GM23338 (cell line): ENCODE measurements around the gene THADA. TPM values are rescaled to one million over a fixed set of nuclear protein-coding genes. Genes with fewer than 3 reads are reported as not detected.

Experiments used
- ATAC-seq: fragments of 200-7000 bp; cut with Tn5 transposase; 3 replicates; pipeline ENCODE4 v1.9.1; 2020
- DNase-seq: peaks from one replicate; pipeline ENCODE4 v3.0.0-alpha.2; 2015; ENCODE audit warnings: low spot score
- H2AFZ ChIP-seq: fragments of 200-600 bp; sonication (generic); 2 replicates; pipeline ENCODE4 v1.8.0; 2016; ENCODE audit warnings: antibody characterized with exemption, mild to moderate bottlenecking, moderate library complexity
- H3F3A ChIP-seq: fragments of 200-600 bp; sonication (generic); replicated peaks from 2 replicates; pipeline ENCODE4 v1.8.0; 2017; ENCODE audit warnings: antibody characterized with exemption, mixed run types, low read depth
- H3K27ac ChIP-seq: fragments of 200-600 bp; sonication (generic); 2 replicates; pipeline ENCODE4 v1.6.1; 2016; ENCODE audit warnings: low read depth
- H3K27me3 ChIP-seq: fragments of 200-600 bp; sonication (generic); 2 replicates; pipeline ENCODE4 v1.8.0; 2016; ENCODE audit warnings: mild to moderate bottlenecking, mixed run types, moderate library complexity; ENCODE audit not compliant: insufficient read depth
- H3K36me3 ChIP-seq: fragments of 200-600 bp; sonication (generic); 2 replicates; pipeline ENCODE4 v1.8.0; 2016; ENCODE audit warnings: mild to moderate bottlenecking; ENCODE audit not compliant: insufficient read depth
- H3K4me1 ChIP-seq: fragments of 200-600 bp; sonication (generic); 2 replicates; pipeline ENCODE4 v1.8.0; 2016; ENCODE audit warnings: mild to moderate bottlenecking, moderate library complexity; ENCODE audit not compliant: insufficient read depth
- H3K4me2 ChIP-seq: fragments of 200-600 bp; sonication (generic); 2 replicates; pipeline ENCODE4 v1.7.1; 2017; ENCODE audit warnings: mixed run types
- H3K4me3 ChIP-seq: fragments of 200-600 bp; sonication (generic); 2 replicates; pipeline ENCODE4 v1.6.1; 2016; ENCODE audit warnings: mixed run types
- H3K79me2 ChIP-seq: fragments of 200-600 bp; sonication (generic); replicated peaks from 2 replicates; pipeline ENCODE4 v1.8.0; 2017; ENCODE audit warnings: mild to moderate bottlenecking; ENCODE audit not compliant: insufficient read depth
- H3K9me2 ChIP-seq: fragments of 200-600 bp; sonication (generic); 2 replicates; pipeline ENCODE4 v1.8.0; 2017; ENCODE audit not compliant: insufficient read depth
- H4K20me1 ChIP-seq: fragments of 200-600 bp; sonication (generic); replicated peaks from 2 replicates; pipeline ENCODE4 v1.8.0; 2017; ENCODE audit warnings: mild to moderate bottlenecking; ENCODE audit not compliant: insufficient read depth
- H3K27ac Mint-ChIP-seq: 2 replicates; pipeline ENCODE4 v1.8.0; 2020; ENCODE audit warnings: inconsistent platforms, mild to moderate bottlenecking, moderate library complexity, mixed read lengths
- H3K27me3 Mint-ChIP-seq: 3 replicates; pipeline ENCODE4 v1.8.0; 2022; ENCODE audit warnings: low read depth, mild to moderate bottlenecking, moderate library complexity, mixed read lengths, inconsistent platforms; ENCODE audit not compliant: insufficient read depth, poor library complexity
- H3K36me3 Mint-ChIP-seq: 3 replicates; pipeline ENCODE4 v1.8.0; 2021; ENCODE audit warnings: low read depth, mild to moderate bottlenecking, inconsistent platforms, moderate library complexity, mixed read lengths
- H3K4me1 Mint-ChIP-seq: 3 replicates; pipeline ENCODE4 v1.8.0; 2020; ENCODE audit warnings: mild to moderate bottlenecking, inconsistent platforms, mixed read lengths
- H3K4me3 Mint-ChIP-seq: 3 replicates; pipeline ENCODE4 v1.8.0; 2021; ENCODE audit warnings: moderate library complexity, mild to moderate bottlenecking, inconsistent platforms, mixed read lengths
- H3K9me3 Mint-ChIP-seq: 3 replicates; pipeline ENCODE4 v1.8.0; 2020; ENCODE audit warnings: moderate library complexity, mild to moderate bottlenecking, inconsistent platforms, mixed read lengths
- CREB1 ChIP-seq: fragments of 250-450 bp; sonication (Bioruptor Pico); IDR thresholded peaks from 2 replicates; pipeline ENCODE4 v1.5.0; 2020; ENCODE audit warnings: low read depth, mild to moderate bottlenecking, moderate library complexity
- EZH2 ChIP-seq: fragments of 200-600 bp; sonication (generic); IDR thresholded peaks from one replicate; pipeline ENCODE4 v1.8.0; 2017; ENCODE audit warnings: antibody characterized with exemption, mild to moderate bottlenecking, low read depth; ENCODE audit not compliant: unreplicated experiment
- EZH2phosphoT487 ChIP-seq: fragments of 200-600 bp; sonication (generic); IDR thresholded peaks from one replicate; pipeline ENCODE4 v1.8.1; 2018; ENCODE audit warnings: antibody characterized with exemption; ENCODE audit not compliant: unreplicated experiment
- JUNB ChIP-seq: IDR thresholded peaks from one replicate; pipeline ENCODE4 v1.6.1; 2016; ENCODE audit warnings: antibody characterized with exemption; ENCODE audit not compliant: unreplicated experiment
- NANOG ChIP-seq: IDR thresholded peaks from 2 replicates; pipeline ENCODE4 v1.6.1; 2016; ENCODE audit warnings: antibody characterized with exemption, borderline replicate concordance
- POLR2AphosphoS5 ChIP-seq: IDR thresholded peaks from 2 replicates; pipeline ENCODE4 v1.6.1; 2016; ENCODE audit warnings: antibody characterized with exemption, low read depth
- STAT1 ChIP-seq: IDR thresholded peaks from one replicate; pipeline ENCODE4 v1.6.1; 2016; ENCODE audit warnings: antibody characterized with exemption; ENCODE audit not compliant: unreplicated experiment
- ZNF114 ChIP-seq: fragments of 250-450 bp; sonication (Bioruptor Pico); IDR thresholded peaks from 2 replicates; pipeline ENCODE4 v1.5.0; 2020; ENCODE audit warnings: mild to moderate bottlenecking, moderate library complexity
- ZNF331 ChIP-seq: fragments of 250-450 bp; sonication (Bioruptor Pico); IDR thresholded peaks from 2 replicates; pipeline ENCODE4 v1.5.0; 2020; ENCODE audit warnings: low read depth, mild to moderate bottlenecking, moderate library complexity
- polyA plus RNA-seq: library from polyadenylated mRNA; unstranded; fragments of >200 nt; fragmentation: Nextera tagmentation; extraction: Ambion mirVana; gene quantifications from 2 replicates; pipeline ENCODE4 v1.2.1, GENCODE V29; 2016
- total RNA-seq: library from RNA; depleted of rRNA; stranded (reverse); fragments of >200 nt; shearing (Covaris generic); gene quantifications from 2 replicates; pipeline ENCODE4 v1.2.3, GENCODE V29; 2014
- TF ChIP-seq, protein P1 (sequence below), 2 experiments: fragments of 200-600 bp in 1 of 2; sonication (generic) in 1 of 2; conservative IDR thresholded peaks; 2 replicates each; pipeline versions ENCODE4 v1.5.1 to v1.6.1; 2016 to 2017; ENCODE audit warnings: antibody characterized with exemption in 2 of 2, low read depth in 2 of 2, mild to moderate bottlenecking in 2 of 2, moderate library complexity in 1 of 2
- TF ChIP-seq, protein P2 (sequence below): IDR thresholded peaks from 2 replicates; pipeline ENCODE4 v1.6.1; 2016; ENCODE audit warnings: antibody characterized with exemption
- TF ChIP-seq, protein P3 (sequence below): IDR thresholded peaks from one replicate; pipeline ENCODE4 v1.6.1; 2018; ENCODE audit warnings: antibody characterized with exemption; ENCODE audit not compliant: unreplicated experiment
- TF ChIP-seq, protein P4 (sequence below): fragments of 250-450 bp; sonication (Bioruptor Pico); IDR thresholded peaks from 2 replicates; pipeline ENCODE4 v1.5.0; 2020; ENCODE audit warnings: mild to moderate bottlenecking, moderate library complexity

Gene THADA
- total and polyA plus RNA-seq, 2 experiments from 2014 or later = 17.0 to 30.7 TPM

GRCh38 chr2:43210467-43211303 is 385.2 kb downstream of the THADA start:
- H3K36me3 Mint-ChIP-seq = no peaks in the 10 kb centered on the region
- TF ChIP-seq CREB1 (CRISPR knock-in tag) = no peak
- no peak for TF ChIP-seq JUNB
- TF ChIP-seq STAT1 = no peak
- TF ChIP-seq ZNF114 (CRISPR knock-in tag) = no peak
- TF ChIP-seq, protein P1, sequence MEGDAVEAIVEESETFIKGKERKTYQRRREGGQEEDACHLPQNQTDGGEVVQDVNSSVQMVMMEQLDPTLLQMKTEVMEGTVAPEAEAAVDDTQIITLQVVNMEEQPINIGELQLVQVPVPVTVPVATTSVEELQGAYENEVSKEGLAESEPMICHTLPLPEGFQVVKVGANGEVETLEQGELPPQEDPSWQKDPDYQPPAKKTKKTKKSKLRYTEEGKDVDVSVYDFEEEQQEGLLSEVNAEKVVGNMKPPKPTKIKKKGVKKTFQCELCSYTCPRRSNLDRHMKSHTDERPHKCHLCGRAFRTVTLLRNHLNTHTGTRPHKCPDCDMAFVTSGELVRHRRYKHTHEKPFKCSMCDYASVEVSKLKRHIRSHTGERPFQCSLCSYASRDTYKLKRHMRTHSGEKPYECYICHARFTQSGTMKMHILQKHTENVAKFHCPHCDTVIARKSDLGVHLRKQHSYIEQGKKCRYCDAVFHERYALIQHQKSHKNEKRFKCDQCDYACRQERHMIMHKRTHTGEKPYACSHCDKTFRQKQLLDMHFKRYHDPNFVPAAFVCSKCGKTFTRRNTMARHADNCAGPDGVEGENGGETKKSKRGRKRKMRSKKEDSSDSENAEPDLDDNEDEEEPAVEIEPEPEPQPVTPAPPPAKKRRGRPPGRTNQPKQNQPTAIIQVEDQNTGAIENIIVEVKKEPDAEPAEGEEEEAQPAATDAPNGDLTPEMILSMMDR (conservative IDR thresholded peaks at IDR 0.05; ENCODE audit: low read depth in 2 of 2) = no peak
- no peak for TF ChIP-seq EZH2phosphoT487
- no peak for TF ChIP-seq NANOG
- TF ChIP-seq POLR2AphosphoS5 = no peak
- TF ChIP-seq, protein P2, sequence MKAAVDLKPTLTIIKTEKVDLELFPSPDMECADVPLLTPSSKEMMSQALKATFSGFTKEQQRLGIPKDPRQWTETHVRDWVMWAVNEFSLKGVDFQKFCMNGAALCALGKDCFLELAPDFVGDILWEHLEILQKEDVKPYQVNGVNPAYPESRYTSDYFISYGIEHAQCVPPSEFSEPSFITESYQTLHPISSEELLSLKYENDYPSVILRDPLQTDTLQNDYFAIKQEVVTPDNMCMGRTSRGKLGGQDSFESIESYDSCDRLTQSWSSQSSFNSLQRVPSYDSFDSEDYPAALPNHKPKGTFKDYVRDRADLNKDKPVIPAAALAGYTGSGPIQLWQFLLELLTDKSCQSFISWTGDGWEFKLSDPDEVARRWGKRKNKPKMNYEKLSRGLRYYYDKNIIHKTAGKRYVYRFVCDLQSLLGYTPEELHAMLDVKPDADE = no peak
- TF ChIP-seq, protein P3, sequence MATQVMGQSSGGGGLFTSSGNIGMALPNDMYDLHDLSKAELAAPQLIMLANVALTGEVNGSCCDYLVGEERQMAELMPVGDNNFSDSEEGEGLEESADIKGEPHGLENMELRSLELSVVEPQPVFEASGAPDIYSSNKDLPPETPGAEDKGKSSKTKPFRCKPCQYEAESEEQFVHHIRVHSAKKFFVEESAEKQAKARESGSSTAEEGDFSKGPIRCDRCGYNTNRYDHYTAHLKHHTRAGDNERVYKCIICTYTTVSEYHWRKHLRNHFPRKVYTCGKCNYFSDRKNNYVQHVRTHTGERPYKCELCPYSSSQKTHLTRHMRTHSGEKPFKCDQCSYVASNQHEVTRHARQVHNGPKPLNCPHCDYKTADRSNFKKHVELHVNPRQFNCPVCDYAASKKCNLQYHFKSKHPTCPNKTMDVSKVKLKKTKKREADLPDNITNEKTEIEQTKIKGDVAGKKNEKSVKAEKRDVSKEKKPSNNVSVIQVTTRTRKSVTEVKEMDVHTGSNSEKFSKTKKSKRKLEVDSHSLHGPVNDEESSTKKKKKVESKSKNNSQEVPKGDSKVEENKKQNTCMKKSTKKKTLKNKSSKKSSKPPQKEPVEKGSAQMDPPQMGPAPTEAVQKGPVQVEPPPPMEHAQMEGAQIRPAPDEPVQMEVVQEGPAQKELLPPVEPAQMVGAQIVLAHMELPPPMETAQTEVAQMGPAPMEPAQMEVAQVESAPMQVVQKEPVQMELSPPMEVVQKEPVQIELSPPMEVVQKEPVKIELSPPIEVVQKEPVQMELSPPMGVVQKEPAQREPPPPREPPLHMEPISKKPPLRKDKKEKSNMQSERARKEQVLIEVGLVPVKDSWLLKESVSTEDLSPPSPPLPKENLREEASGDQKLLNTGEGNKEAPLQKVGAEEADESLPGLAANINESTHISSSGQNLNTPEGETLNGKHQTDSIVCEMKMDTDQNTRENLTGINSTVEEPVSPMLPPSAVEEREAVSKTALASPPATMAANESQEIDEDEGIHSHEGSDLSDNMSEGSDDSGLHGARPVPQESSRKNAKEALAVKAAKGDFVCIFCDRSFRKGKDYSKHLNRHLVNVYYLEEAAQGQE = no peak
- TF ChIP-seq EZH2 = no peak
- TF ChIP-seq, protein P4, sequence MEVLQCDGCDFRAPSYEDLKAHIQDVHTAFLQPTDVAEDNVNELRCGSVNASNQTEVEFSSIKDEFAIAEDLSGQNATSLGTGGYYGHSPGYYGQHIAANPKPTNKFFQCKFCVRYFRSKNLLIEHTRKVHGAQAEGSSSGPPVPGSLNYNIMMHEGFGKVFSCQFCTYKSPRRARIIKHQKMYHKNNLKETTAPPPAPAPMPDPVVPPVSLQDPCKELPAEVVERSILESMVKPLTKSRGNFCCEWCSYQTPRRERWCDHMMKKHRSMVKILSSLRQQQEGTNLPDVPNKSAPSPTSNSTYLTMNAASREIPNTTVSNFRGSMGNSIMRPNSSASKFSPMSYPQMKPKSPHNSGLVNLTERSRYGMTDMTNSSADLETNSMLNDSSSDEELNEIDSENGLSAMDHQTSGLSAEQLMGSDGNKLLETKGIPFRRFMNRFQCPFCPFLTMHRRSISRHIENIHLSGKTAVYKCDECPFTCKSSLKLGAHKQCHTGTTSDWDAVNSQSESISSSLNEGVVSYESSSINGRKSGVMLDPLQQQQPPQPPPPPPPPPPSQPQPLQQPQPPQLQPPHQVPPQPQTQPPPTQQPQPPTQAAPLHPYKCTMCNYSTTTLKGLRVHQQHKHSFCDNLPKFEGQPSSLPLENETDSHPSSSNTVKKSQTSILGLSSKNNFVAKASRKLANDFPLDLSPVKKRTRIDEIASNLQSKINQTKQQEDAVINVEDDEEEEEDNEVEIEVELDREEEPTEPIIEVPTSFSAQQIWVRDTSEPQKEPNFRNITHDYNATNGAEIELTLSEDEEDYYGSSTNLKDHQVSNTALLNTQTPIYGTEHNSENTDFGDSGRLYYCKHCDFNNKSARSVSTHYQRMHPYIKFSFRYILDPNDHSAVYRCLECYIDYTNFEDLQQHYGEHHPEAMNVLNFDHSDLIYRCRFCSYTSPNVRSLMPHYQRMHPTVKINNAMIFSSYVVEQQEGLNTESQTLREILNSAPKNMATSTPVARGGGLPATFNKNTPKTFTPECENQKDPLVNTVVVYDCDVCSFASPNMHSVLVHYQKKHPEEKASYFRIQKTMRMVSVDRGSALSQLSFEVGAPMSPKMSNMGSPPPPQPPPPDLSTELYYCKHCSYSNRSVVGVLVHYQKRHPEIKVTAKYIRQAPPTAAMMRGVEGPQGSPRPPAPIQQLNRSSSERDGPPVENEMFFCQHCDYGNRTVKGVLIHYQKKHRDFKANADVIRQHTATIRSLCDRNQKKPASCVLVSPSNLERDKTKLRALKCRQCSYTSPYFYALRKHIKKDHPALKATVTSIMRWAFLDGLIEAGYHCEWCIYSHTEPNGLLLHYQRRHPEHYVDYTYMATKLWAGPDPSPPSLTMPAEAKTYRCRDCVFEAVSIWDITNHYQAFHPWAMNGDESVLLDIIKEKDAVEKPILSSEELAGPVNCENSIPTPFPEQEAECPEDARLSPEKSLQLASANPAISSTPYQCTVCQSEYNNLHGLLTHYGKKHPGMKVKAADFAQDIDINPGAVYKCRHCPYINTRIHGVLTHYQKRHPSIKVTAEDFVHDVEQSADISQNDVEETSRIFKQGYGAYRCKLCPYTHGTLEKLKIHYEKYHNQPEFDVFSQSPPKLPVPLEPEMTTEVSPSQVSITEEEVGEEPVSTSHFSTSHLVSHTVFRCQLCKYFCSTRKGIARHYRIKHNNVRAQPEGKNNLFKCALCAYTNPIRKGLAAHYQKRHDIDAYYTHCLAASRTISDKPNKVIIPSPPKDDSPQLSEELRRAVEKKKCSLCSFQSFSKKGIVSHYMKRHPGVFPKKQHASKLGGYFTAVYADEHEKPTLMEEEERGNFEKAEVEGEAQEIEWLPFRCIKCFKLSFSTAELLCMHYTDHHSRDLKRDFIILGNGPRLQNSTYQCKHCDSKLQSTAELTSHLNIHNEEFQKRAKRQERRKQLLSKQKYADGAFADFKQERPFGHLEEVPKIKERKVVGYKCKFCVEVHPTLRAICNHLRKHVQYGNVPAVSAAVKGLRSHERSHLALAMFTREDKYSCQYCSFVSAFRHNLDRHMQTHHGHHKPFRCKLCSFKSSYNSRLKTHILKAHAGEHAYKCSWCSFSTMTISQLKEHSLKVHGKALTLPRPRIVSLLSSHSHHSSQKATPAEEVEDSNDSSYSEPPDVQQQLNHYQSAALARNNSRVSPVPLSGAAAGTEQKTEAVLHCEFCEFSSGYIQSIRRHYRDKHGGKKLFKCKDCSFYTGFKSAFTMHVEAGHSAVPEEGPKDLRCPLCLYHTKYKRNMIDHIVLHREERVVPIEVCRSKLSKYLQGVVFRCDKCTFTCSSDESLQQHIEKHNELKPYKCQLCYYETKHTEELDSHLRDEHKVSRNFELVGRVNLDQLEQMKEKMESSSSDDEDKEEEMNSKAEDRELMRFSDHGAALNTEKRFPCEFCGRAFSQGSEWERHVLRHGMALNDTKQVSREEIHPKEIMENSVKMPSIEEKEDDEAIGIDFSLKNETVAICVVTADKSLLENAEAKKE = no peak
- TF ChIP-seq ZNF331 (CRISPR knock-in tag) = no peak
- Histone ChIP-seq H2AFZ (no peak overlapping the region), H3F3A (peaks cover 8% of the 10 kb centered on the region; the same call in 1 of the 2 replicates), H3K4me1 (peaks cover 27% of the 10 kb centered on the region), H3K27ac (no peak overlapping the region), H3K4me3 (no peak overlapping the region), H3K4me2 (no peak overlapping the region), H3K79me2 (no peaks in the 10 kb centered on the region), H4K20me1 (no peaks in the 10 kb centered on the region), H3K27me3 (no peaks in the 10 kb centered on the region), H3K36me3 (no peaks in the 10 kb centered on the region), H3K9me2 (no peaks in the 10 kb centered on the region)
- no peaks in the 10 kb centered on the region for H3K9me3 Mint-ChIP-seq
- H3K4me3 Mint-ChIP-seq = no peak overlapping the region
- DNase-seq = no peak
- no peak overlapping the region; the same call in 1 of the 2 replicates for H3K27ac Mint-ChIP-seq
- peaks cover 9% of the 10 kb centered on the region for H3K27me3 Mint-ChIP-seq
- peaks cover 34% of the 10 kb centered on the region for H3K4me1 Mint-ChIP-seq
- peak; percentile 6; the same call in 1 of the 3 replicates for ATAC-seq
